Measurements from ENCODE around the gene ZKSCAN5.

DNA sequence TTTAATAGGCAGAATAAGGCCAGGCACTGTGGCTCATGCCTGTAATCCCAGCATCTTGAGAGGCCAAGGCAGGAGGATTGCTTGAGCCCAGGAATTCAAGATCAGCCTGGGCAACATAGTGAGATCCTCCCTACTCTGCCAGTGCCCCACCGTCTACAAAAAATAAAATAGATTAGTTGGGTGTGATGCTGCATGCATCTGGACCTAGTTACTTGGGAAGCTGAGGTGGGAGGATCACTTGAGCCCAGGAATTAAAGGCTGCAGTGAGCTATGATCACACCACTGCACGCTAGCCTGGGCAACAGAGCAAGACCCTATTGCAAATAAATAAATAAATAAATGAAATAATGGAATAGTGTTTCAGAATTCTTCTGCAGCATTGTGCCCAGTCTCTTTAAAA is 31.2 kb downstream of the ZKSCAN5 start:
- TF ChIP-seq, protein P1, sequence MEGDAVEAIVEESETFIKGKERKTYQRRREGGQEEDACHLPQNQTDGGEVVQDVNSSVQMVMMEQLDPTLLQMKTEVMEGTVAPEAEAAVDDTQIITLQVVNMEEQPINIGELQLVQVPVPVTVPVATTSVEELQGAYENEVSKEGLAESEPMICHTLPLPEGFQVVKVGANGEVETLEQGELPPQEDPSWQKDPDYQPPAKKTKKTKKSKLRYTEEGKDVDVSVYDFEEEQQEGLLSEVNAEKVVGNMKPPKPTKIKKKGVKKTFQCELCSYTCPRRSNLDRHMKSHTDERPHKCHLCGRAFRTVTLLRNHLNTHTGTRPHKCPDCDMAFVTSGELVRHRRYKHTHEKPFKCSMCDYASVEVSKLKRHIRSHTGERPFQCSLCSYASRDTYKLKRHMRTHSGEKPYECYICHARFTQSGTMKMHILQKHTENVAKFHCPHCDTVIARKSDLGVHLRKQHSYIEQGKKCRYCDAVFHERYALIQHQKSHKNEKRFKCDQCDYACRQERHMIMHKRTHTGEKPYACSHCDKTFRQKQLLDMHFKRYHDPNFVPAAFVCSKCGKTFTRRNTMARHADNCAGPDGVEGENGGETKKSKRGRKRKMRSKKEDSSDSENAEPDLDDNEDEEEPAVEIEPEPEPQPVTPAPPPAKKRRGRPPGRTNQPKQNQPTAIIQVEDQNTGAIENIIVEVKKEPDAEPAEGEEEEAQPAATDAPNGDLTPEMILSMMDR (IDR thresholded peaks at IDR 0.05) = no peak
- TF ChIP-seq, protein P2, sequence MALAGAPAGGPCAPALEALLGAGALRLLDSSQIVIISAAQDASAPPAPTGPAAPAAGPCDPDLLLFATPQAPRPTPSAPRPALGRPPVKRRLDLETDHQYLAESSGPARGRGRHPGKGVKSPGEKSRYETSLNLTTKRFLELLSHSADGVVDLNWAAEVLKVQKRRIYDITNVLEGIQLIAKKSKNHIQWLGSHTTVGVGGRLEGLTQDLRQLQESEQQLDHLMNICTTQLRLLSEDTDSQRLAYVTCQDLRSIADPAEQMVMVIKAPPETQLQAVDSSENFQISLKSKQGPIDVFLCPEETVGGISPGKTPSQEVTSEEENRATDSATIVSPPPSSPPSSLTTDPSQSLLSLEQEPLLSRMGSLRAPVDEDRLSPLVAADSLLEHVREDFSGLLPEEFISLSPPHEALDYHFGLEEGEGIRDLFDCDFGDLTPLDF (CRISPR knock-in tag; IDR thresholded peaks at IDR 0.05) = no peak
